ENCODE data around the gene PPARG.
"Not testable (repeated sequence)": the region's sequence is repeated elsewhere in the genome, so short reads cannot be mapped to it uniquely, and the experiment has no call there.

PPARG gene

DNA sequence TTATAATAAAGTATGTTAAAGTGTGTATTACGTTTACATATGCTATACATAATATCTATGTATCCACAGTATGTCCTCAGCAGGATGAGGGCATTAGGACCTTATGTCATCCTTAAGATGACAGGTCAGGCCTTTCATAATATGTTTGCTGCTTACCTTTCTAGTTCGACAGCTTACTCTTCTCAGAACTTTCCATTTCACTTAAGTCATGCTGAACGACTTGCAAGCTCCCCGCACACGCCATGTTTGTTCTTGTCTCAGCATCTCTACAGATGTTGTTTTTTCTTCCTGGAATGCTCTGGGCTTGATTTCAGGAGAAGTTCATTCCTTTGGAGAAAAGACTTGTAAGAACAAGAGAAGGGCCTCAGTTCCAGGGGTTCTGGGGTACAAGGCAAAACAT is 36.0 kb upstream of the PPARG start:
- TF ChIP-seq, protein P1, sequence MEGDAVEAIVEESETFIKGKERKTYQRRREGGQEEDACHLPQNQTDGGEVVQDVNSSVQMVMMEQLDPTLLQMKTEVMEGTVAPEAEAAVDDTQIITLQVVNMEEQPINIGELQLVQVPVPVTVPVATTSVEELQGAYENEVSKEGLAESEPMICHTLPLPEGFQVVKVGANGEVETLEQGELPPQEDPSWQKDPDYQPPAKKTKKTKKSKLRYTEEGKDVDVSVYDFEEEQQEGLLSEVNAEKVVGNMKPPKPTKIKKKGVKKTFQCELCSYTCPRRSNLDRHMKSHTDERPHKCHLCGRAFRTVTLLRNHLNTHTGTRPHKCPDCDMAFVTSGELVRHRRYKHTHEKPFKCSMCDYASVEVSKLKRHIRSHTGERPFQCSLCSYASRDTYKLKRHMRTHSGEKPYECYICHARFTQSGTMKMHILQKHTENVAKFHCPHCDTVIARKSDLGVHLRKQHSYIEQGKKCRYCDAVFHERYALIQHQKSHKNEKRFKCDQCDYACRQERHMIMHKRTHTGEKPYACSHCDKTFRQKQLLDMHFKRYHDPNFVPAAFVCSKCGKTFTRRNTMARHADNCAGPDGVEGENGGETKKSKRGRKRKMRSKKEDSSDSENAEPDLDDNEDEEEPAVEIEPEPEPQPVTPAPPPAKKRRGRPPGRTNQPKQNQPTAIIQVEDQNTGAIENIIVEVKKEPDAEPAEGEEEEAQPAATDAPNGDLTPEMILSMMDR (IDR thresholded peaks at IDR 0.05; ENCODE audit: control extremely low read depth, extremely low read depth, low read depth, missing control alignments) = no peak
- no peak for DNase-seq (ENCODE audit: extremely low spot score)
- CTCF ChIA-PET = interaction anchor here (1.3 kb wide), 1 partner anchor 23 kb away, joined by 3 read pairs; no protein-coding TSS in a partner anchor
- POLR2A ChIA-PET = no interaction called here

- POLR2A ChIA-PET = no interaction called here
- CTCF ChIA-PET = interaction anchor here (1.3 kb wide), 1 partner anchor 23 kb away, joined by 3 read pairs; no protein-coding TSS in a partner anchor
- no peak for DNase-seq (ENCODE audit: extremely low spot score)
- TF ChIP-seq, protein P1 (IDR thresholded peaks at IDR 0.05; ENCODE audit: control extremely low read depth, extremely low read depth, low read depth, missing control alignments) = no peak
These were observed 35.1 kb upstream of the PPARG start for GRCh38 chr3:12253516-12254343.

GRCh38 chr3:12255393-12255792 is 33.5 kb upstream of the PPARG start:
- ChIA-PET POLR2A (no interaction called here), CTCF (interaction anchor here (1.4 kb wide), 1 partner anchor 11 kb away, joined by 3 read pairs; no protein-coding TSS in a partner anchor)
- DNase-seq (ENCODE audit: extremely low spot score) = no peak
- TF ChIP-seq, protein P1 (IDR thresholded peaks at IDR 0.05; ENCODE audit: control extremely low read depth, extremely low read depth, low read depth, missing control alignments) = no peak

DNA sequence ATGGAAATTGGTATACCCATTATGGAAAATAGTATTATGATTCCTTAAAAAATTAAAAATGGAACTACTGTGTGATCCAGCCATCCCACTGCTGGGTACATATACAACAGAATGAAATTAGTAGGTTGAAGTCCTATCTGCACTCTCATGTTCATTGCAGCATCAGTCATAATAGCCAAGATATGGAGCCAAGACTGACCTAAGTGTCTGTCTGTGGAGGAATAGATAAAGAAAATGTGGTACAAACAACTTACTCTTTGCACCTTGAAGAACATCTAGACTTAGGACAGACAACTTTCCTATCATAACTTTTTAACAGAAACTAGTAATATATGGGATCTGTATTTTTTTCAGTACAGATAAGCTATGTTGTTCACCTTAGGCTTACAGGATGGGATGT is 30.0 kb upstream of the PPARG start:
- CTCF ChIA-PET = no interaction called here
- no peak for DNase-seq (ENCODE audit: extremely low spot score)
- POLR2A ChIA-PET = no interaction called here
- TF ChIP-seq, protein P1 (IDR thresholded peaks at IDR 0.05; ENCODE audit: control extremely low read depth, extremely low read depth, low read depth, missing control alignments) = no peak

- POLR2A ChIA-PET; CTCF ChIA-PET; DNase-seq (ENCODE audit: extremely low spot score): not testable (repeated sequence)
These were observed 26.7 kb upstream of the PPARG start for GRCh38 chr3:12262173-12262572.

- TF ChIP-seq, protein P1 (IDR thresholded peaks at IDR 0.05; ENCODE audit: control extremely low read depth, extremely low read depth, low read depth, missing control alignments) = no peak
- DNase-seq (ENCODE audit: extremely low spot score) = no peak
- ChIA-PET CTCF (interaction anchor here (1.0 kb wide), 1 partner anchor 15 kb away, joined by 3 read pairs; no protein-coding TSS in a partner anchor), POLR2A (no interaction called here)
These were observed 23.4 kb upstream of the PPARG start for GRCh38 chr3:12265508-12265907.

GRCh38 chr3:12266038-12266437 is 22.8 kb upstream of the PPARG start:
- DNase-seq (ENCODE audit: extremely low spot score) = no peak
- TF ChIP-seq, protein P1 (IDR thresholded peaks at IDR 0.05; ENCODE audit: control extremely low read depth, extremely low read depth, low read depth, missing control alignments) = no peak
- POLR2A ChIA-PET = no interaction called here
- CTCF ChIA-PET = interaction anchor here (1.0 kb wide), 1 partner anchor 16 kb away, joined by 3 read pairs; no protein-coding TSS in a partner anchor

Measured in GM10248 (cell line).